ENCODE measurements around the gene SUSD2. TPM values are rescaled to one million over a fixed set of nuclear protein-coding genes. Genes with fewer than 3 reads are reported as not detected.
"Not testable (repeated sequence)": the region's sequence is repeated elsewhere in the genome, so short reads cannot be mapped to it uniquely, and the experiment has no call there.

The SUSD2 gene
- polyA plus RNA-seq, 6 donors from 2014 or later, result 0.09 TPM; not detected in 5

DNA sequence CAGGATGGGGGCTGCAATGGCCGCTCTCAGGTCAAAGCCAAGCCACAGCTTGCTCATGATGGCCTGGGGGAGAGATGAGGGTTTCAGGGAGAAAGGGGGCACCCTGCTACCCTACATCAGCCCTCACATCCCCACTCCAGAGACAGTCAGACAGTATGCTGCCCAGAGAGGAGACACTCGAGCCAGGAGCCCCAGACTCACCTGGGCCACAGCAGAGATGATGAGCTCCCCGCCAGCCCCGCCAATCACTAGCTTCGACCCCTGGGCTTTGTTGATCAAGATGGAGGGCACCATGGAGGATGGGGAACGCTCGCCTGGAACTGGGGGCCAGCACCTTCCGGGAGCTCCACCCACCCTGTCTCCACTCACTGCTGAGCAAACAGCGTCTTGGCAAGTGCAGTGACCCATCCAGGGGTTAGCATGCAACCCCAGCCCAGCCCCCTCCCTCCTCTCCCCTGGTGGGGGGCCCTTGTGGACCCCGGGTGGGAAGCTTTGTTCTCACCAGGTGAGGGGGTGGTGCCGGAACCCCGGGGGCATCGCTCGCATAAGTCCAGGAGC lies 43.8 kb downstream of the SUSD2 start:
- Mint-ChIP-seq H3K27me3 (no peaks in the 10 kb centered on the region), H3K9me3 (peaks cover 0 to 9% (median 2%) of the 10 kb centered on the region in 7 donors), H3K27ac (no peak overlapping the region), H3K36me3 (no peaks in the 10 kb centered on the region), H3K4me1 (no peaks in the 10 kb centered on the region), H3K4me3 (no peak overlapping the region)
- no peak for ATAC-seq (ENCODE audit: low read depth in 2 of 2)
- DNase-seq, result no peak

DNA sequence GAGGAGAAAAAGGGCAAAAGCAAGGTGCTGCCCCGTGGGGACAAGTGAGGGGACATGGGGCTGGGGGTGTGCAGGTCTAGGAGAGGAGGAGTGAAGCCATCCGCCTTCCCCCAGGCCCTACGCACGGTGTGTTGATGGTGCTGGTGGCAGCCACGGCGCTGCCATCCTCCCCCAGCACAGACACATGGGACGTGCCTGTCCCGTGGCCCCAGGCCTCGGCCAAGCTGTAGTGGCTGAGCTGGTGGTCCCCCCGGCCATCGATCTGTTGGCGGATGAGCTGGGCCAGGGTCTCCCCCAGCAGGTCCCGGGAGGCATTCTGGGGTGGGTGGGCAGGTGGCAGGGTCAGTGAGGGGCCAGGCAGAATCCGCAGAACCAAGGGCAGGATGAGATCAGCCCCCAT lies 44.7 kb downstream of the SUSD2 start:
- no peaks in the 10 kb centered on the region for H3K36me3 Mint-ChIP-seq
- DNase-seq, result no peak

DNA sequence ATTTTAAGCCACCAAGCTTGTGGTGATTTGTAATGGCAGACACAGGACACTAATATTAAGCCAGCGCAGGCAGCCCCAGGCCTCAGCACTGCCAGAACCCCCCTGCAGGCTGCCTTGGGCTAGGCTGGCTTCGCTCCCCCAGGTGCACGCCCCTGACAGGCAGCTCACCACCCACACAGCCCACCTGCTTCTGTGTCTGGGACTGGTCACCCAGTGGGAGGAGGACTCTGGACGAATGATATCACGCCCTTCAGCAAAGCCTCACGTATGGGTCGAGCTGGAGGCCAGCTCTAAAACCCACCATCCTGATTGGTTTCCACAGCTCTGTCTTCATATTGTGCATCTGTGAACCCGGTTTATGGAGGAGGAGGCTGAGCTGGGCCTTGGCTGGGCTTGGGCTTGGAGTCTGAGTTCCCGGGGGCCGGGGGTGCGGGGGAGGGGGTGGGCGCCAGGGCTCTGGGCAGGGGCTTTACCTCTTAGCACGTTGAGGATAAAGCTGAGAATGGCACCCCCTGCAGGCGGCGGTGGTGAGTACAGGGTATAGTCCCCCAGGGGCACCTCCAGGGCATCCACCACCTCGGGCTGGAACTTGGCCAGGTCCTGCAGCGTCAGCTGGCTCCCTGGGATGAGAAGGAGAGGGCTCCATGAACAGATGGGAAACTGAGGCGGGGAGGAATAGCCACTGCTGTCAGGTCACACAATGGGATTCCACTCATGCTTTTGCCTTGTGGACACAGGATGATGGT lies 49.8 kb downstream of the SUSD2 start:
- ATAC-seq (ENCODE audit: low read depth in 2 of 2), result peak; percentile 74 to 80
- Mint-ChIP-seq H3K36me3 (no peaks in the 10 kb centered on the region), H3K27ac (peak overlapping the region in 4 of 6 donors; percentile 15 to 70 (median 48)), H3K27me3 (peaks cover 0 to 5% (median 0%) of the 10 kb centered on the region in 3 donors), H3K9me3 (peaks cover 0 to 4% (median 0%) of the 10 kb centered on the region in 7 donors), H3K4me1 (peaks cover 0 to 6% (median 5%) of the 10 kb centered on the region in 3 donors), H3K4me3 (no peak overlapping the region)
- peak; percentile 33 for DNase-seq

More for the DNA sequence above, 44.7 kb downstream of the SUSD2 start:
- ATAC-seq (ENCODE audit: low read depth in 2 of 2), result no peak
- no peaks in the 10 kb centered on the region for H3K27me3 Mint-ChIP-seq
- no peaks in the 10 kb centered on the region for H3K4me1 Mint-ChIP-seq
- no peak overlapping the region for H3K27ac Mint-ChIP-seq
- H3K4me3 Mint-ChIP-seq, result no peak overlapping the region
- peaks cover 0 to 9% (median 2%) of the 10 kb centered on the region in 7 donors for H3K9me3 Mint-ChIP-seq

DNA sequence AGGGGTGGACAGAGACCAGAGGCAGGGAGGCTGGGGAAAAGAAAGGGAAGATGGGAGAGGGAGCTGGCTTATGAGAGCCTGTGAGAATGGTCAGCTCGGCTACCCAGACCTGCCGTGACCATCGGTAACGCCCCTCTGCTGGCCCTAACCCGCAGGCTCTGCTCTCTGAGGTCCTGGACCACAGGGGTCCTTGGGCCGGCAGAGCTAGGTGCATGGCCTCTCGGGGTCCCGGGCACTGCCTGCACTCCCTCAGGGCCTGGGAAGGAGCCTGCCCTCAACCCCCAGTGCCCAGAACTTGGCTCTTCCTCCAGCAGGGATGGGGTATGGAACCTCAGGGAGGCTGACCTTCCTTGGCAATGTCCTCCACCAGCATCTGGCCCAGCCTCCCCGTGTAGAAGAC lies 50.4 kb downstream of the SUSD2 start:
- H3K27me3 Mint-ChIP-seq, result peaks cover 0 to 5% (median 0%) of the 10 kb centered on the region in 3 donors
- H3K36me3 Mint-ChIP-seq, result no peaks in the 10 kb centered on the region
- H3K4me1 Mint-ChIP-seq, result peaks cover 0 to 6% (median 5%) of the 10 kb centered on the region in 3 donors
- DNase-seq, result no peak
- H3K9me3 Mint-ChIP-seq, result peaks cover 0 to 4% (median 0%) of the 10 kb centered on the region in 7 donors
- H3K27ac Mint-ChIP-seq, result peak overlapping the region in 1 of 6 donors; percentile 70
- ATAC-seq (ENCODE audit: low read depth in 2 of 2), result no peak
- no peak overlapping the region for H3K4me3 Mint-ChIP-seq

DNA sequence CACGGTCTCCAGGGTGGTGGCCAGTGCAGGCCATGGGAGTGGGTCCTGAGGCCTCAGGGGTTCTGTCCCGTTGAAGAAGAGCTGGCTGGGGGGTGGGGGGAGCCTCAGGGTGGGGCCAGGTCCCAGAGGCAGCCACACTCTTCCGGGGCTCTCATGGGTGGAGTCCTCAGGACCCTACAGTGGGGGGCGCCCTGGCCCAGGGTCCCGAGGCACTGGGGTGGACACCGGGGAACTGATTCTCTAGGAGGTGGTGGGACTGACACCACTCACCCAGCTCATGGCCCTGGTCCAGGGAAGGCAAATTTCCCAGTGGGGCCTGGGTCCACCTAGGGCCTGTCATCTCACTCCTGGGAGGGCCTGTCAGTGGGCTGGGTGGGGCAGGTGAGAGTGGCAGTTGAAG lies 50.8 kb downstream of the SUSD2 start:
- H3K9me3 Mint-ChIP-seq, result peaks cover 0 to 2% (median 0%) of the 10 kb centered on the region in 7 donors
- H3K4me1 Mint-ChIP-seq, result peaks cover 0 to 6% (median 5%) of the 10 kb centered on the region in 3 donors
- H3K27me3 Mint-ChIP-seq, result peaks cover 0 to 5% (median 0%) of the 10 kb centered on the region in 3 donors
- no peaks in the 10 kb centered on the region for H3K36me3 Mint-ChIP-seq
- DNase-seq (no peak), ATAC-seq (ENCODE audit: low read depth in 2 of 2) (no peak)
- H3K4me3 Mint-ChIP-seq, result no peak overlapping the region
- H3K27ac Mint-ChIP-seq, result peak overlapping the region in 1 of 6 donors; percentile 66

DNA sequence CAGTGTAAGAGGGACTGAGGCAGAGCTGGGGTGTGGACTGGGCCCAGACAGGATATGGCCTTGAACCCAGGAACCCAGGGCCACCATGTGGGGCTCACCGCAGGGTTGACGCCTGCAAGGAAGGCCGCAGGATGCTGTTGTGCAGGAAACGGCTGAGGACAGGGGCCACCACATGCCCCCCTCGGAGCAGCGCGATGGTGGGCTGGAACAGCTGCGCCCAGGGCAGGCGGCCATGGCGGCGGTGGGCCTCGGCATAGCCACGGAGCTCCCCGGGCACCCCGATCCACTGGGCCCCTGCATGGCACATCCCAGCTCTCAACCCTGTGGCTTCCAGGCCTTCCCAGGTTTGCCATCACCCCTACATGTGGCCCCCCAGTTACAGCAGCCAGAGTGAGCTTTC lies 51.4 kb downstream of the SUSD2 start:
- no peaks in the 10 kb centered on the region for H3K9me3 Mint-ChIP-seq
- no peak for ATAC-seq (ENCODE audit: low read depth in 2 of 2)
- H3K27ac Mint-ChIP-seq, result no peak overlapping the region
- H3K4me3 Mint-ChIP-seq, result no peak overlapping the region
- peaks cover 0 to 6% (median 5%) of the 10 kb centered on the region in 3 donors for H3K4me1 Mint-ChIP-seq
- no peaks in the 10 kb centered on the region for H3K36me3 Mint-ChIP-seq
- peaks cover 0 to 5% (median 0%) of the 10 kb centered on the region in 3 donors for H3K27me3 Mint-ChIP-seq
- DNase-seq, result no peak

DNA sequence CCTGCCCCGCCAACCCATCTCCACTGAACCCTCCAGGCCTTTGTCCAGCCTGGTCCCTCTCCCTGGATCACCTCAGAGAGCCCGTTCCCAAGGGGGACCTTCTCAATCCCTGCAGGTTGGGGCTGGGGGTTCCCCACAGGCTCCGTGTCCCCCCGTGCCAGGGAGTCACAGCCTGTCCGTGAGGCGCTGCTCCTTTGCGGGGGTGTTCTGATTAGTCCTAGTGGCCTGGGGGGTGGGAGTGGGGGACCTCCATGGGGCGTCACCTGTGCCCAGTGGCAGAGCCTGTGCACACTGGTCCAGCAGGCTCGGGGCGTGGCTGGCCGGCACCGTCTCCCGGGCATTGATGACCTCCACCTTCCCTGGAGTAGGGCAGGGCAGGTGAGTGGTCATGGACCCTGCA lies 51.9 kb downstream of the SUSD2 start:
- H3K36me3 Mint-ChIP-seq, result no peaks in the 10 kb centered on the region
- no peak overlapping the region for H3K4me3 Mint-ChIP-seq
- no peaks in the 10 kb centered on the region for H3K9me3 Mint-ChIP-seq
- peaks cover 0 to 5% (median 0%) of the 10 kb centered on the region in 3 donors for H3K27me3 Mint-ChIP-seq
- ATAC-seq (ENCODE audit: low read depth in 2 of 2) (no peak), DNase-seq (no peak)
- no peak overlapping the region for H3K27ac Mint-ChIP-seq
- peaks cover 0 to 6% (median 5%) of the 10 kb centered on the region in 3 donors for H3K4me1 Mint-ChIP-seq

DNA sequence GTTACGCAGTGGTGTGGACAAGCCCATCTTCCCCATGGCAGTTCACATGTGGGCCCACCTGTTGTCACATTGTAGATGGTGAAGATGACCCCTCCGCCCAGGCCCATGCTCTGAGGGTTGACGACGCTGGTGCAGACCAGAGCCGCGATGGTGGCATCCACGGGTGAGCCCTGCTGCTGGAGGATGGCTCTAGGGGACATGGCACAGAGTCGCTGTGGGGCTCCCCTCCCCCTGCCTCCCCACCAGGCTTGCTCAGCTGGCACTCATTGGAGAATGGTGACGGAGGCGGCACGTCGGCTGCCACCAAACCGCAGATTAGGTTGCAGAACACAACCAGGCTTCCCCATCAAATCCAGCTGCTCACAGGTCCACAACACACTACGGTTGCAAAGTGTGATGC lies 52.5 kb downstream of the SUSD2 start:
- Mint-ChIP-seq H3K36me3 (no peaks in the 10 kb centered on the region), H3K27me3 (peaks cover 0 to 5% (median 0%) of the 10 kb centered on the region in 3 donors), H3K27ac (no peak overlapping the region), H3K9me3 (no peaks in the 10 kb centered on the region), H3K4me1 (peaks cover 0 to 6% (median 5%) of the 10 kb centered on the region in 3 donors), H3K4me3 (no peak overlapping the region)
- DNase-seq (no peak), ATAC-seq (ENCODE audit: low read depth in 2 of 2) (no peak)

DNA sequence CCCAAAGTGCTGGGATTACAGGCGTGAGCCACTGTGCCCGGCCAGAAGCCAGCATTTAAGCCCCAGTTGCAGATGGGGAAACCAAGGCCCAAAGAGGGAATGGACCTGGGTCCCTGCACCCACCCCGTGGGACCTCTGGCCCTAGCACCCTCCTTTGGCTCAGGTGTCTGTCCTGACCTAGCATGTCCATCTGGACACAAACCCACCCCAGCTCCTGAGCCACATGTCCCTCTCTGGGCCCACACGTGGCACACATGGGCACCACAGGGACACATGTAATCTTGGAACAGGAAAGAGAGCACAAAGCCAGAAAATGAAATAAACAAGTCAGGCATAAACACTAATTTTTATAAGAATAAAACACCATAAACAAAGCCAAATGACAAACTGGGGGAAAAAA lies 54.0 kb downstream of the SUSD2 start:
- H3K27ac Mint-ChIP-seq, result peak overlapping the region in 1 of 6 donors; percentile 27
- peaks cover 0 to 6% (median 5%) of the 10 kb centered on the region in 3 donors for H3K4me1 Mint-ChIP-seq
- no peaks in the 10 kb centered on the region for H3K9me3 Mint-ChIP-seq
- peaks cover 0 to 5% (median 0%) of the 10 kb centered on the region in 3 donors for H3K27me3 Mint-ChIP-seq
- H3K36me3 Mint-ChIP-seq, result no peaks in the 10 kb centered on the region
- no peak for ATAC-seq (ENCODE audit: low read depth in 2 of 2)
- no peak overlapping the region for H3K4me3 Mint-ChIP-seq
- no peak for DNase-seq

DNA sequence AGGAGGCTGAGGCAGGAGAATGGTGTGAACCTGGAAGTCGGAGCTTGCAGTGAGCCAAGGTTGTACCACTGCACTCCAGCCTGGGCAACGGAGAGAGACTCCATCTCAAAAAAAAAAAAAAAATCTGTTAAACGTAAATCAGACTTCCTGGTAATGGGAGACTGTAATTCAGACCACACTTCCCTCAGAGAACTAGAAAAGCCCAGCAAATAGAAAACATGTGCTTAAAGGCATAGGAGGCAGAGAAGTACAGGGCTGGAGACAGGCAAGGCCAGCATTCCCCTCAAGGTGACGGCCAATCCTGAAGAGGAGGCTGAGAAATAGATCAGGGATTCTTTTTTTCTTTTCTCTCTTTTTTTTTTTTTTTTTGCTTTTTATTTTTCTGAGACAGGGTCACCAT lies 55.4 kb downstream of the SUSD2 start:
- no peaks in the 10 kb centered on the region for H3K27me3 Mint-ChIP-seq
- peaks cover 0 to 2% (median 0%) of the 10 kb centered on the region in 3 donors for H3K4me1 Mint-ChIP-seq
- no peak overlapping the region for H3K4me3 Mint-ChIP-seq
- no peaks in the 10 kb centered on the region for H3K36me3 Mint-ChIP-seq
- ATAC-seq (ENCODE audit: low read depth in 2 of 2), result no peak
- H3K9me3 Mint-ChIP-seq, result no peaks in the 10 kb centered on the region
- no peak for DNase-seq
- peak overlapping the region in 1 of 6 donors; percentile 21 for H3K27ac Mint-ChIP-seq

DNA sequence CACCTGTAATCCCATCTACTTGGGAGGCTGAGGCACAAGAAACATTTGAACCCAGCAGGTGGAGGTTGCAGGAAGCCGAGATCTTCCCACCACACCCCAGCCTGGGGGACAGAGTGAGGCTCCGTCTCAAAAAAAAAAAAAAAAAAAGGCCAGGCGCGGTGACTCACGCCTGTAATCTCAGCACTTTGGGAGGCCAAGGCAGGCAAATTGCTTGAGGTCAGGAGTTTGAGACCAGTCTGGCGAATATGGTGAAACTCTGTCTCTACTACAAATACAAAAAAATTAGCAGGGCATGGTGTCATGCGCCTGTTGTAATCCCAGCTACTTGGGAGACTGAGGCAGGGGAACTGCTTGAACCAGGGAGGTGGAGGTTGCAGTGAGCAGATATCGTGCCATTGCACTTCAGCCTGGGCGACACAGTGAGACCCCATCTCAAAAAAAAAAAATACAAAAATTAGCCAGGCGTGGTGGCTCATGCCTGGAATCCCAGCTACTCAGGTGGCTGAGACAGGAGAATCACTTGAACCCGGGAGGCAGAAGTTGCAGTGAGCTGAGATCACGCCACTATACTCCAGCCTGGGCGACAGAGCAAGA lies 56.9 kb downstream of the SUSD2 start:
- not testable (repeated sequence) for H3K27me3 Mint-ChIP-seq; H3K4me3 Mint-ChIP-seq; ATAC-seq (ENCODE audit: low read depth in 2 of 2); H3K9me3 Mint-ChIP-seq; H3K27ac Mint-ChIP-seq; DNase-seq; H3K36me3 Mint-ChIP-seq
- H3K4me1 Mint-ChIP-seq, result peaks cover 10 to 16% (median 14%) of the 10 kb centered on the region in 3 donors

Measured in naive B cell (primary cell).